Stromal cell of bone marrow (primary cell): ENCODE measurements around the gene AKAP5.

ENCODE experiments used
- DNase-seq: peaks from one replicate; pipeline ENCODE4 v3.0.0-alpha.2; 2012; ENCODE audit warnings: low read depth

Gene AKAP5

GRCh38 chr14:64465191-64465822 is at the start of gene AKAP5:
Gene AKAP5, plus strand, starts transcription at chr14:64465499. Its CDS starts 2,896 bp downstream, at chr14:64468395.
- no peak for DNase-seq

- no peak for DNase-seq
These were observed 48.9 kb upstream of the AKAP5 start for GRCh38 chr14:64416348-64416932.

- no peak for DNase-seq
These were observed 48.1 kb upstream of the AKAP5 start for GRCh38 chr14:64417055-64417770.

GRCh38 chr14:64417771-64418125 is 47.6 kb upstream of the AKAP5 start:
- no peak for DNase-seq

- no peak for DNase-seq
These were observed 46.3 kb upstream of the AKAP5 start for GRCh38 chr14:64419003-64419402.

- DNase-seq, result peak; percentile 52
These were observed 44.1 kb upstream of the AKAP5 start for GRCh38 chr14:64421166-64421565.

- no peak for DNase-seq
These were observed 43.3 kb upstream of the AKAP5 start for GRCh38 chr14:64422005-64422404.

- no peak for DNase-seq
These were observed 42.5 kb upstream of the AKAP5 start for GRCh38 chr14:64422756-64423155.

GRCh38 chr14:64423987-64424386 is 41.3 kb upstream of the AKAP5 start:
- DNase-seq, result no peak

- no peak for DNase-seq
These were observed 30.8 kb upstream of the AKAP5 start for GRCh38 chr14:64434528-64434927.

GRCh38 chr14:64438181-64438841 is 27.0 kb upstream of the AKAP5 start:
- DNase-seq, result peak; percentile 86

- DNase-seq, result no peak
These were observed 26.2 kb upstream of the AKAP5 start for GRCh38 chr14:64439141-64439540.

- no peak for DNase-seq
These were observed 24.8 kb upstream of the AKAP5 start for GRCh38 chr14:64440494-64440893.

GRCh38 chr14:64442300-64442988 is 22.9 kb upstream of the AKAP5 start:
- no peak for DNase-seq

- DNase-seq, result no peak
These were observed 21.2 kb upstream of the AKAP5 start for GRCh38 chr14:64444140-64444539.

- DNase-seq, result no peak
These were observed 20.1 kb upstream of the AKAP5 start for GRCh38 chr14:64444984-64445845.

GRCh38 chr14:64447876-64448670 is 17.2 kb upstream of the AKAP5 start:
- DNase-seq, result no peak

- no peak for DNase-seq
These were observed 15.0 kb upstream of the AKAP5 start for GRCh38 chr14:64450255-64450654.

GRCh38 chr14:64454671-64455070 is 10.6 kb upstream of the AKAP5 start:
- DNase-seq, result no peak

GRCh38 chr14:64459405-64460136 is 5.7 kb upstream of the AKAP5 start:
- DNase-seq, result no peak
